ENCODE results near the gene SMCO3. TPM values are rescaled to one million over a fixed set of nuclear protein-coding genes. Genes with fewer than 3 reads are reported as not detected.

SMCO3 gene
- total and polyA plus RNA-seq, 10 of the 15 experiments (the other 5 are each of a cell fraction or from before 2014, with no cell fraction given): 0.05 to 0.35 (median 0.10) TPM; not detected in 6

- TF ChIP-seq SIX5 (IDR thresholded peaks at IDR 0.05; ENCODE audit: low read depth, low read length, severe bottlenecking): no peak
- TF ChIP-seq IKZF1 (conservative IDR thresholded peaks at IDR 0.05): no peak
- TF ChIP-seq, protein P1, sequence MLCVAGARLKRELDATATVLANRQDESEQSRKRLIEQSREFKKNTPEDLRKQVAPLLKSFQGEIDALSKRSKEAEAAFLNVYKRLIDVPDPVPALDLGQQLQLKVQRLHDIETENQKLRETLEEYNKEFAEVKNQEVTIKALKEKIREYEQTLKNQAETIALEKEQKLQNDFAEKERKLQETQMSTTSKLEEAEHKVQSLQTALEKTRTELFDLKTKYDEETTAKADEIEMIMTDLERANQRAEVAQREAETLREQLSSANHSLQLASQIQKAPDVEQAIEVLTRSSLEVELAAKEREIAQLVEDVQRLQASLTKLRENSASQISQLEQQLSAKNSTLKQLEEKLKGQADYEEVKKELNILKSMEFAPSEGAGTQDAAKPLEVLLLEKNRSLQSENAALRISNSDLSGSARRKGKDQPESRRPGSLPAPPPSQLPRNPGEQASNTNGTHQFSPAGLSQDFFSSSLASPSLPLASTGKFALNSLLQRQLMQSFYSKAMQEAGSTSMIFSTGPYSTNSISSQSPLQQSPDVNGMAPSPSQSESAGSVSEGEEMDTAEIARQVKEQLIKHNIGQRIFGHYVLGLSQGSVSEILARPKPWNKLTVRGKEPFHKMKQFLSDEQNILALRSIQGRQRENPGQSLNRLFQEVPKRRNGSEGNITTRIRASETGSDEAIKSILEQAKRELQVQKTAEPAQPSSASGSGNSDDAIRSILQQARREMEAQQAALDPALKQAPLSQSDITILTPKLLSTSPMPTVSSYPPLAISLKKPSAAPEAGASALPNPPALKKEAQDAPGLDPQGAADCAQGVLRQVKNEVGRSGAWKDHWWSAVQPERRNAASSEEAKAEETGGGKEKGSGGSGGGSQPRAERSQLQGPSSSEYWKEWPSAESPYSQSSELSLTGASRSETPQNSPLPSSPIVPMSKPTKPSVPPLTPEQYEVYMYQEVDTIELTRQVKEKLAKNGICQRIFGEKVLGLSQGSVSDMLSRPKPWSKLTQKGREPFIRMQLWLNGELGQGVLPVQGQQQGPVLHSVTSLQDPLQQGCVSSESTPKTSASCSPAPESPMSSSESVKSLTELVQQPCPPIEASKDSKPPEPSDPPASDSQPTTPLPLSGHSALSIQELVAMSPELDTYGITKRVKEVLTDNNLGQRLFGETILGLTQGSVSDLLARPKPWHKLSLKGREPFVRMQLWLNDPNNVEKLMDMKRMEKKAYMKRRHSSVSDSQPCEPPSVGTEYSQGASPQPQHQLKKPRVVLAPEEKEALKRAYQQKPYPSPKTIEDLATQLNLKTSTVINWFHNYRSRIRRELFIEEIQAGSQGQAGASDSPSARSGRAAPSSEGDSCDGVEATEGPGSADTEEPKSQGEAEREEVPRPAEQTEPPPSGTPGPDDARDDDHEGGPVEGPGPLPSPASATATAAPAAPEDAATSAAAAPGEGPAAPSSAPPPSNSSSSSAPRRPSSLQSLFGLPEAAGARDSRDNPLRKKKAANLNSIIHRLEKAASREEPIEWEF (IDR thresholded peaks at IDR 0.05; ENCODE audit: insufficient replicate concordance, low read depth, low read length): no peak
- no peak for TF ChIP-seq YBX1 (IDR thresholded peaks at IDR 0.05)
Measured at GRCh38 chr12:14860490-14860889, 46.5 kb upstream of the SMCO3 start (continued).

DNA sequence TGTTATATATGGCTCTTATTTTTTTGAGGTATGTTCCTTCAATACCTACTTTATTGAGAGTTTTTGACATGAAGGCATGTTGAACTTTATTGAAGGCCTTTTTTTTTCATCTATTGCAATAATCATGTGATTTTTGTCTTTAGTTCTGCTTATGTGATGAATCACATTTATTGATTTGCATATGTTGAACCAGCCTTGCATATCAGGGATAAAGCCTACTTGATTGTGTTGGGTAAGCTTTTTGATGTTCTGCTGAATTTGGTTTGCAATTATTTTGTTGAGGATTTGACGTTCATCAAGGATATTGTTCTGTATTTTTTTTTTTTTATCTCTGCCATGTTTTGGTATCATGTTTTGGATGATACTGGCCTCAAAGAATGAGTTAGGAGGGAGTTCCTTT, 44.5 kb upstream of the SMCO3 start:
- 0% methylated on average over 1 of the region's 1 CpG for WGBS (ENCODE audit: insufficient coverage, insufficient replicate concordance, low lambda C conversion rate, missing lambda C conversion rate)
- TF ChIP-seq BRCA1 (IDR thresholded peaks at IDR 0.05; ENCODE audit: low read depth, low read length) (no peak), ZNF207 (IDR thresholded peaks at IDR 0.05; ENCODE audit: borderline replicate concordance) (no peak), IRF5 (IDR thresholded peaks at IDR 0.05; ENCODE audit: borderline replicate concordance) (no peak)
- TF ChIP-seq, protein P2, sequence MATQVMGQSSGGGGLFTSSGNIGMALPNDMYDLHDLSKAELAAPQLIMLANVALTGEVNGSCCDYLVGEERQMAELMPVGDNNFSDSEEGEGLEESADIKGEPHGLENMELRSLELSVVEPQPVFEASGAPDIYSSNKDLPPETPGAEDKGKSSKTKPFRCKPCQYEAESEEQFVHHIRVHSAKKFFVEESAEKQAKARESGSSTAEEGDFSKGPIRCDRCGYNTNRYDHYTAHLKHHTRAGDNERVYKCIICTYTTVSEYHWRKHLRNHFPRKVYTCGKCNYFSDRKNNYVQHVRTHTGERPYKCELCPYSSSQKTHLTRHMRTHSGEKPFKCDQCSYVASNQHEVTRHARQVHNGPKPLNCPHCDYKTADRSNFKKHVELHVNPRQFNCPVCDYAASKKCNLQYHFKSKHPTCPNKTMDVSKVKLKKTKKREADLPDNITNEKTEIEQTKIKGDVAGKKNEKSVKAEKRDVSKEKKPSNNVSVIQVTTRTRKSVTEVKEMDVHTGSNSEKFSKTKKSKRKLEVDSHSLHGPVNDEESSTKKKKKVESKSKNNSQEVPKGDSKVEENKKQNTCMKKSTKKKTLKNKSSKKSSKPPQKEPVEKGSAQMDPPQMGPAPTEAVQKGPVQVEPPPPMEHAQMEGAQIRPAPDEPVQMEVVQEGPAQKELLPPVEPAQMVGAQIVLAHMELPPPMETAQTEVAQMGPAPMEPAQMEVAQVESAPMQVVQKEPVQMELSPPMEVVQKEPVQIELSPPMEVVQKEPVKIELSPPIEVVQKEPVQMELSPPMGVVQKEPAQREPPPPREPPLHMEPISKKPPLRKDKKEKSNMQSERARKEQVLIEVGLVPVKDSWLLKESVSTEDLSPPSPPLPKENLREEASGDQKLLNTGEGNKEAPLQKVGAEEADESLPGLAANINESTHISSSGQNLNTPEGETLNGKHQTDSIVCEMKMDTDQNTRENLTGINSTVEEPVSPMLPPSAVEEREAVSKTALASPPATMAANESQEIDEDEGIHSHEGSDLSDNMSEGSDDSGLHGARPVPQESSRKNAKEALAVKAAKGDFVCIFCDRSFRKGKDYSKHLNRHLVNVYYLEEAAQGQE (IDR thresholded peaks at IDR 0.05; ENCODE audit: low read depth, low read length): no peak

More for the DNA sequence above, 44.5 kb upstream of the SMCO3 start:
- ChIA-PET CTCF (interaction anchor here (1.1 to 1.3 kb wide), 2 partner anchors 15 to 18 kb away, joined by 3 read pairs; no protein-coding TSS in a partner anchor), RAD21 (ENCODE audit: unreplicated experiment) (no interaction called here), SMC1A (ENCODE audit: uncharacterized antibody, unreplicated experiment) (interaction anchor here (1.1 kb wide), 1 partner anchor 136 kb away, joined by 4 read pairs; no protein-coding TSS in a partner anchor), POLR2A (interaction anchor here (0.6 kb wide), 1 partner anchor 24 kb away, joined by 3 read pairs; no protein-coding TSS in a partner anchor)
- Histone ChIP-seq H4K20me1 (ENCODE audit: control insufficient read depth, insufficient read depth) (no peaks in the 10 kb centered on the region), H3K4me1 (ENCODE audit: control insufficient read depth, insufficient read depth, low read length) (no peaks in the 10 kb centered on the region), H3K79me2 (ENCODE audit: control insufficient read depth, insufficient read depth, low read length) (no peaks in the 10 kb centered on the region), H3K4me3 (no peak overlapping the region), H3K9ac (ENCODE audit: control insufficient read depth, insufficient read depth, low read length) (no peak overlapping the region), H3K27me3 (replicated peaks in 1 of 2; ENCODE audit: control insufficient read depth in 2 of 2, insufficient read depth in 2 of 2, low read length in 1 of 2) (no peaks in the 10 kb centered on the region), H3K36me3 (ENCODE audit: control insufficient read depth in 2 of 2, insufficient read depth in 2 of 2, low read length in 1 of 2) (no peaks in the 10 kb centered on the region), H3K27ac (ENCODE audit: control insufficient read depth, insufficient read depth) (no peak overlapping the region), H3K4me2 (ENCODE audit: control insufficient read depth, insufficient read depth) (no peak overlapping the region), H2AFZ (ENCODE audit: control insufficient read depth, low read depth, low read length) (no peak overlapping the region), H3K9me3 (replicated peaks; ENCODE audit: control insufficient read depth, insufficient read depth, low read length) (peaks cover 2% of the 10 kb centered on the region; the same call in 1 of the 3 replicates)
- ATAC-seq (no peak), DNase-seq (ENCODE audit: low read depth, low spot score) (no peak), FAIRE-seq (no peak)
- no TSS peak for BruUV-seq (replicated peaks)
- in situ Hi-C loops (cut with MboI) (no loop called here), intact Hi-C loops (cut with micrococcal nuclease; ENCODE audit: unreplicated experiment) (no loop called here)
